ENCODE results near the gene GPR143.
"Not testable (repeated sequence)": the region's sequence is repeated elsewhere in the genome, so short reads cannot be mapped to it uniquely, and the experiment has no call there.

GPR143 gene

GRCh38 chrX:9765737-9766097 is at the start of gene GPR143:
TSS of gene GPR143 (minus strand) at chrX:9765847. CDS start at chrX:9765817, 30 bp downstream.
- no peak for DNase-seq (ENCODE audit: low read depth, low spot score)

DNA sequence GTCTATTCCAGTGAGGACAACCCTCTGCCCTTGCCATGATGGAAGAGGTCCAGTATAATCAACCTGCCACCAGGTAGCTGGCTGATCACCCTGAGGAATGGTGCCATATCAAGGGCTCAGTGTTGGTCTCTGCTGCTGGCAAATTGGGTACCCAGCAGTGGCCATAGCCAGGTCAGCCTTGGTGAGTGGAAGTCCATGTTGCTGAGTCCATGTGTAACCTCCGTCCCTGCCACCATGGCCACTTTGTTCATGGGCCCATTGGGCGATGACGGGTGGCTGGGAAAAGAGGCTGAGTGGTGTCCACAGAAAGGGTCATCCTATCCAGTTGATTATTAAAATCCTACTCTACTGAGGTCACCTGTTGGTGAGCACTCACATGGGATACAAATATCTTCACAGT is 45.4 kb upstream of the GPR143 start:
- DNase-seq (ENCODE audit: low read depth, low spot score): not testable (repeated sequence)

DNA sequence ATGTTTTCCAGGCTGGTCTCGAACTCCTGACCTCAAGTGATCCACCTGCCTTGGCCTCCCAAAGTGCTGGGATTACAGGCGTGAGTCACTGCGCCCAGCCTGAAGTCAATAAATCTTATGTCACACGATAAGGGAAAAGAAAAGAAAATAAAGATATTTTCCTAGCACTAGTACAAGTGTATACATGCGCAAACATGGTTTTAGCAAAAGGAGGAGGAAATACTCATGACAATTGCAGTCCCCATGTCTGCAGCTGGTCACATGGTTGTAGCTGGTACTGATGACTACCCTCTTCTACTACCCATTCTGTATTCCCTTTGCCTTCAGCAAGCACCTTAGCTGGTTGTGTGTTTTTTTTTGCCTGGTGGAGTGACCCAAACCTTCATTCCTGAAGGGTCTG is 44.2 kb upstream of the GPR143 start:
- DNase-seq (ENCODE audit: low read depth, low spot score): not testable (repeated sequence)

DNA sequence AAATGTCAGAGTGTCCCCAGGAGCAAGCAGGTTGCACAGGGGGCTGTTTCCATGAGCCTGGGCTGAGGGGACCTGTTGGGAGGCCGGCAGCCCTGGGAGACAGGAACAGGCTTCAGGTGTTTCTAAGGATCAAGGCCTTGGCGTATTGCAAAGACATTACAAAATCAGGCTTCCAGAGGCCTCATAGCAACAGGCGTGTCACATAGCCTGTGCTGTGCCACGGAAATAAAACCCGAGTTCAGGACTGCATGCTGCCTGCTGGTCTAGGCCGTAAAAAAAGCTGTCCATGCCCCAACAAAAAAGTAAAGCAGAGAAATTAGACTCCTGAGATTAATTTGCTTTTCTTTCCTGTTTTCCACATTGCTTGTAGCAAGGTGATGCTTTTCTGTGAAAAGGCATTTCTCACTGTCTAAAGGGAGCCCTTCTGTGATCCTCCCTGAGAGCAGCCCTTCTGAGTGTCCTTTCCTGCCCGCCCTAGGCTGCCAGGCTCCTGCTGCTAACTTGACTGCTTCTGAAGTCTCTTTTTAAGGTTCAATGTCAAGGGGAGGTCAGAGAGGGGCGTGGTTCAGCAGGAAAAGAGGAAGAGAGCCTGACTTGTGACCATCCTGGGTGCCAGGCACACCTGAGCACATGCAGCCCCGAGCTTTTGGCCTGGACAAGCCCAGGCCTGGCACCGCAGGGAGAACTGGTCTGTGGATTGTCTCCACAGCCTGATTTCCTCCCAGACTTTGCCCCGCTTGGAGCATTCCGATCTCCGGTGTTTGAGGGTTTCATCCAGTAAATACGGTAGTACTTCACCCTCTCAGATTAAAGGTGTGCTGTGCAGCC is 41.9 kb upstream of the GPR143 start:
- no peak for DNase-seq (ENCODE audit: low read depth, low spot score)

DNA sequence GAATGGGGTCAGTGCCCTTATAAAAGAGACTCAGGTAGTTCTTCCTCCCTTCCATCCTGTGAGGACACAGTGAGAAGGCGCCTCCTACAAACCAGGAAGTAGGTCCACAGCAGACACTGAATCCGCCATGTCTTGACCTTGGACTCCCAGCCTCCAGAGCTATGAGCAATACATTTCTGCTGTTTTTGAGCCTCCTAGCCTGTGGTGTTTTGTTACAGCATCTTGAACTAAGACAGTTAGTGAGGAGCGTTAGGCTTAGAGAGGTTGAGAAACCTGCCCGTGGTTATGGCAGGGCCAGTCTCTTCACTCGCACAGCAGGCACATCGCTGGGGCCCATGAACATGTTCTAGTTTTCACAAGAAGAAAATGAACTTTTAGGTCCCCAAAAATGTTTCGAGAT is 40.3 kb upstream of the GPR143 start:
- DNase-seq (ENCODE audit: low read depth, low spot score): no peak

- no peak for DNase-seq (ENCODE audit: low read depth, low spot score)
Observed at GRCh38 chrX:9804444-9804843, 38.8 kb upstream of the GPR143 start.

GRCh38 chrX:9802737-9803136 is 37.1 kb upstream of the GPR143 start:
- DNase-seq (ENCODE audit: low read depth, low spot score): no peak

DNA sequence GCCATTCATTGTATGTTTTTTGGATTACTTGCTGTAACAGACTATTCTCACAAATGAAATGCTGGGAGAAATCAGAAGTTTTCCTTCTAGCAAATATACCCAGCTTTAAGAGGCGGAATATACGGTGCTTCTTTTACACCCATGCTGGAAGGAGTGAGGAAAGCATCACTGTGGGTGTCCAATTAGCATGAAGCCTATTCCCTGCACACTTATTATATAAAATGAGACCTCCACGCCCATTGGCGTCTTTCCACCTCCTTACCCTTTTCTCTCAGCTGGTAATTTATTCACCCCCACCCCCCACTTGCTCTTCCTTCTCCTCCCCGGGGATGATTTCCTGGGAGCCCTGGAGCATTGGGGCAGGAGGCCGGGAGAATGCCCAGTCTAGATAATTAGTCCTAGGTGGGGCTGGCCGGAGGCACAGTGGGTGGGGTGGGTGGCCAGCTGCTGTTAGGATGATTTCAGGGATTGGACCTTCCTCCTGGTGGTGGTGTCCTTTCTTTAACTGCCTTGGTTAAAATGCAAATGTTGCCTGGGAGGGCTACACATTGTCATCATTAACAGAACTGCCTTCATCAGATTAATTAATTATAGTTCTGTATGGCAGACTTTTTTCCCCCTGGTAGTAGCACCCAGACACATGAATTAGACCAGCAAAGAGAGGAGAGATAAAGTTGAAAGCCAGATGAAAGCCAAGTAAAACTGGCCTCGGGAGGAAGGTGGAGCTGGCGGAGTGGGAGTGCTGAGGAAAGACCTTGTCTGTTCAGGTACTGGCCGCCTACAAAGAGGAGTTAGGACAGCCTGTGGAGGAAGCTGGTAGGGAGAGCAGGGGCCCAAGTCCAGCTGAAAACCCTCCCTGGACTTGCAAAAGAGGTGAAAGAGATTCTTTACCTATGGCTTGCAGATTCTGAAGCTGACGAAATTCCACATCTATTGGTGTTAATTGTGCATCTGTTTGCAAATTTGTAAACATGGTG is 32.0 kb upstream of the GPR143 start:
- DNase-seq (ENCODE audit: low read depth, low spot score): no peak

DNA sequence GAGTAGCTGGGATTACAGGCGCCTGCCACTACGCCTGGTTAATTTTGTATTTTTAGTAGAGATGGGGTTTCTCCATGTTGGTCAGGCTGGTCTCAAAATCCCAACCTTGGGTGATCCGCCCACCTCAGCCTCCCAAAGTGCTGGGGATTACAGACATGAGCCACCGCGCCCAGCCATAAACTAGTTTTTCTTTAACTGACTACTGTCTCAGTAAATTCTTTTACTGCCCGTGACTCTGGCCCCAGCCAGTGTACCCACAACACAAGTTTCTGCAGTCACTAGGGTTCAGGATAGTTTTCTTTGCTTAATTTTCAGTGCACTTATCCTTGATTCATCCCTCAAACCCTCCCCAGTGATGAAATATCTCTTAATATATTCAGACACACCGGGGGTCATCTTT is 28.8 kb upstream of the GPR143 start:
- DNase-seq (ENCODE audit: low read depth, low spot score): no peak

DNA sequence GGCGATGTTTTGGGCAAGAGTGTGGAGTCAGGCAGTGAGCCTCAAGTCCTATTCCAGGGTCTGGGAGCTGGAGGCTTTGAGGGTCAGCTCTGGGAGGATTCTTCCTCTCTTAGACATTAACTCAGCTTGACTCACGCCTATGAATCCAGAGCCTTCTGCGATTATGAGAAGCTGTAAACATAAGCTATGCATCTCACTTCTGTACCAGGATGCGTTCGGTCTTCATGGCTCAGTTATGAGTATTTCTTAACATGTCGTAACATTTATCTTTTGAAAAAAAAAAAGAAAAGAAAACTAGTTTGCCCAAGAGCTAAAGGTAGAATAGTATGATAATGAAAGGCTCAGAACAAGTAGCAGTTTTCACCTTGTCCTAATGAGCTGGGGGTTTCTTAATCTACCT is 25.2 kb upstream of the GPR143 start:
- no peak for DNase-seq (ENCODE audit: low read depth, low spot score)

- DNase-seq (ENCODE audit: low read depth, low spot score): no peak
Observed at GRCh38 chrX:9789555-9789954, 23.9 kb upstream of the GPR143 start.

DNA sequence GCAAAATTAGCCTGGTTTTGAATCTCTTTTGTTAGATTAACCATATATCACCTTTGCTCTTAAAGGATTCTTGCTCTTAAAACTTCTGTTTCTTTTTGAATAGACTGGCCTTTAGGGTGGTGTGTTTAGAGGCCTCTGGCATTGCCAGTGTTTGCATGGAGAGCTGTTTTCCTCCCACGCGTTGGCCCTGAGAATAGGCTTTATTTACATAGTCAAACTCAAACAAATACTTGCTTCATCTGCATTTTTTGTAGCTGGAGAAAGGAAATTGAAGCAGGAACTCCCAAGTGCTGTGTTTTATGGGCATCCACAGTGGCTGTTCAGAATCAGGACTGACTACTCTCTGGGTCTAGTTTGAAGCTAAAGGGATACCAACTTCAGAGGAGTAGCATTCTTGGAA is 23.3 kb upstream of the GPR143 start:
- DNase-seq (ENCODE audit: low read depth, low spot score): no peak

DNA sequence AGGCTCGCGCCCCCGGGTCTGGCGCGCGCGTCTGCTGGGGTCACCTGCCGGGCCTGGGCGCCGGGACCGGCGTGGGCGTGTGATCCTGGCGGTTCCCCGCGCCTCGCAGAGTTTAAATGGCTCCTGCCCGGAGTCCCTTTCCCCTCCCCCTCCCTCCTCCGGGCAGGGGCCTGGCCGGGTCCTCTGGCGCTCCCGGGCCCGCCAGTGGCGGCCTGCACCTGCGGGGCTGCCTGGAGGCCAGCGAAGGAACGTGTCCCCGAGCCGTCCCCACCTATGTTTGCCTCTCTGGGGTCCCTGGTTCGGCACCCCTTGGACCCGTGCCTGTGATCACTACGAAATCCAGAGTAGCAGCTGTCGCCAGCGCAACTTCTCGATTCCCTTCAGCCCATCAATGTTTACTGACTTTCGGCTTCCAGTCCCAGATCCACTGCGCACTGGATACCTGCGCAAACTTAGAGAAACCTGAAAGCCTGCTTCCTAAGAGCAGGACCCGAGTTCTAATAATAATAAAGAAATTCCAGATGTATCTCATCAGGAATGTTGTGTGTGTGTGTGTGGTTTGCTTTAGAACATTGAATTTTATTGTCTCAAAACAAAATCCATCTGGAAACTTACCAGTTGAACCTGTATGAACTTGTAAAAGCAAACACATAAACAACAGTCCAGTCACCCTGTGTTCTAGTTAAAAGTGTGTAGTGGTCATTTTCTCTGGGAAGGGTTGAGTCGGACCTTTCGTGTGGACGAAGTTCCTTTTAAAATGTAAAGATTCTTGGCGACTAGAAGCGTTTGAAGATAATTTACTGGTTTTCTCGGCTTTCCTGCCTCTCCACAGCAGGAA is 21.4 kb upstream of the GPR143 start:
- peak; percentile 19 for DNase-seq (ENCODE audit: low read depth, low spot score)

GRCh38 chrX:9785944-9786797 is 20.5 kb upstream of the GPR143 start, which contains the start of gene SHROOM2:
TSS of gene SHROOM2 (plus strand) at chrX:9786429. CDS start at chrX:9786546, 117 bp downstream.
- peak; percentile 23 for DNase-seq (ENCODE audit: low read depth, low spot score)

DNA sequence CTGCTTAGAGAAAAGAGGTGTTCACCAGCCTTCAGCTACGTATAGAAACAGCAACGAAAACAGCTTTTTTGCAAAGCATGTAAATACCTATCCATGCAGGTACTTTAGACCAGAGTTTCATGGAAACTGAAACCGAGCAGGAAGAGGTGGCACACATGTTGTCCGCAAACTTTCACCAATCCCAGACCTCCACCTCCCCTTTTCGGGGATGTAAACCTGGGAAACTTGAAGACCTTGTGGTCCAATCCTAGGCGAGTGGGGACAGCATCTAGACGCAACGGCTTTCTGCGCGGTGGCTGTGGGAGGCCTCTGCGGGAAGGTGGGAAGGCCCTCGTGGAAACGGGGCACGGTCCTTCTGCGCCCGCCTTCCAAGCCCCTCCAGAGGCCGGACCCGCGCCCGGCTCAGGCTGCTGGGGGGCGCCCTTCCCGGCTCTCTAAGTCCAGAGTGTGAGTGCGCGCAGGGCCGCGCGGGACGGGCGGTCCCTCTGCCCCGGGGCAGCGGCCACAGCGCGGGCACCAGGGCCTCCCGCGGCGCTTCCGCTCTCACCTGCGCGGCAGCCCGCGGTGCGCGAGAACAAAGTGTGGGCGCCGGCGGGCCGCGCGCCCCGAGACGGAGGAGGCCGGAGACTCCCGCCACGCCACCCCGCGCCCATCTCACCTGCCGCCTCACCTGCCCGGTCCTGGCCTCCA is 19.8 kb upstream of the GPR143 start:
- no peak for DNase-seq (ENCODE audit: low read depth, low spot score)

DNA sequence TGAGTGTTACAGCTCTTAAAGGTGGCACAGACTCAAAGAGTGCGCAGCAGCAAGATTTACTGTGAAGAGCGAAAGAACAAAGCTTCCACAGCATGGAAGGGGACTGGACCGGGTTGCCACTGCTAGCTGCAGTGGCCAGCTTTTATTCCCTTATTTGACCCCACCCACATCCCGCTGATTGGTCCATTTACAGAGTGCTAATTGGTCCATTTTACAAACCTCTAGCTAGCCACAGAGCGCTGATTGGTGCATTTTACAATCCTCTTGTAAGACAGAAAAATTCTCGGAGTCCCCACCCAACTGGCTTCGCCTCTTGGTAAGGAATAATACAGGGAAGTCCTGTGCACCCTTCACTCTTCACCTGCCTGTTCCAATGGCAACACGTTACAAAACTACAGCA is 18.7 kb upstream of the GPR143 start:
- DNase-seq (ENCODE audit: low read depth, low spot score): no peak

- DNase-seq (ENCODE audit: low read depth, low spot score): no peak
Observed at GRCh38 chrX:9781941-9782340, 16.3 kb upstream of the GPR143 start.

DNA sequence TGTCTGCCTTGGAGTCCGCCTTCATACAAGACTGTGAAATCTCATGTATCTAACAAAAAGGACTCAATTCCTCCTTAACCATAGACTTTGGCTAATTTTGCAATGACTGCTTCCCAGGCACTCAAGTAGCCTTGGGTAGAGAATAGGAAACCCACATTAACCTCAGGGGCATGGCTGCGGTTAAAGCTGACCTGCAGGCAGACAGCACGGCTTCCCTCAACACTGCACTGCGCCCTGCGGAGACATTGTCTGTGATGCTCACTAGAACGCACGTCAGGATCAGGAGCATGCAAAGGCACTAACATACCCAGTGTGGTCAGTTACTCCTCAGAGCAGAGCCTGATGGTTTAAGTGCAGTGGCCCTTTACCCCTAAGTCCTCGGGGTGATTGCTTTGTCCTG is 10.3 kb upstream of the GPR143 start:
- DNase-seq (ENCODE audit: low read depth, low spot score): no peak

- no peak for DNase-seq (ENCODE audit: low read depth, low spot score)
Observed at GRCh38 chrX:9772943-9773342, 7.3 kb upstream of the GPR143 start.

DNA sequence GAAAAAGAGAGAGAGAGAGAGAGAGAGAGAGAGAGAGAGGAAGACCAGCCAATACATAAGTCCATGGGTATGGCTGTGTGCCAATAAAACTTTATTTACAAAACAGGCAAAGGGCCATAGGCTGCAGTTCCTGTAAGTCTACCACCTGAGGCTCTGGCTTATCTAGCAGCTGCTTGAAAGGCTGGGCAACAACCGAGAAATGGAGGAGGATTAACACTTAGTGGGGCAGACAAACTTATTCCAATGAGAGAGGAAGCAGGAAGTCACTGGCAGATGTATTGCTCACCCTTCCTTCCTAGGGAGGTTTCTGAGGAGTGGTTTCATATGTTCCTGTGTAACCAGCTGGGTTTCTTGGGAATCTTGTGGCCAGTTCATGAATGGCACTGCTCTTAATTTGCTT is 4.7 kb upstream of the GPR143 start:
- DNase-seq (ENCODE audit: low read depth, low spot score): no peak
